Vagina (tissue), 2 donors: ENCODE data around the gene BAZ1B. TPM values are rescaled to one million over a fixed set of nuclear protein-coding genes. Genes with fewer than 3 reads are reported as not detected.
A peak's percentile ranks its signal among the peaks of the same experiment; 100 is the strongest.

Experiments
- DNase-seq, 2 donors: peaks; one replicate each; pipeline ENCODE4 v3.0.0-alpha.2; 2017; ENCODE audit errors: extremely low spot score in 2 of 2
- H3K27ac ChIP-seq: fragments of 200-600 bp; sonication (generic); one replicate; pipeline ENCODE4 v1.5.1; 2019
- H3K27me3 ChIP-seq: fragments of 200-600 bp; sonication (generic); one replicate; pipeline ENCODE4 v1.5.1; 2019
- H3K36me3 ChIP-seq, 2 donors: fragments of 200-600 bp; sonication (generic); one replicate each; pipeline ENCODE4 v1.5.1; 2017 to 2019
- H3K4me1 ChIP-seq: fragments of 200-600 bp; sonication (generic); one replicate; pipeline ENCODE4 v1.5.1; 2019
- H3K4me3 ChIP-seq, 2 donors: fragments of 200-600 bp; sonication (generic); 1 replicate in 1 of 2; 2 replicates in 1 of 2; pipeline ENCODE4 v1.5.1; 2016 to 2019
- H3K9me3 ChIP-seq: fragments of 200-600 bp; sonication (generic); one replicate; pipeline ENCODE4 v1.5.1; 2019
- CTCF ChIP-seq, 3 experiments: fragments of 450-650 bp in 2 of 3; fragments of 200-600 bp in 1 of 3; sonication (generic) in 1 of 3; IDR thresholded peaks; one replicate each; pipeline ENCODE4 v1.5.1; 2017 to 2019; ENCODE audit warnings: antibody characterized with exemption in 3 of 3, mild to moderate bottlenecking in 2 of 3, moderate library complexity in 2 of 3
- POLR2A ChIP-seq, 2 donors: fragments of 450-650 bp; IDR thresholded peaks; one replicate each; pipeline ENCODE4 v1.6.1; 2017; ENCODE audit warnings: antibody characterized with exemption in 2 of 2, mild to moderate bottlenecking in 2 of 2, moderate library complexity in 2 of 2
- POLR2AphosphoS5 ChIP-seq, 2 donors: sonication (generic); formaldehyde crosslinking; IDR thresholded peaks; one replicate each; pipeline ENCODE4 v1.9.0; 2017; ENCODE audit warnings: antibody characterized with exemption in 2 of 2, mild to moderate bottlenecking in 2 of 2, low read depth in 1 of 2; ENCODE audit not compliant: insufficient read depth in 1 of 2
- intact Hi-C: fragments of 100-400 bp; cut with DNase I; formaldehyde crosslinking; loops from one replicate; pipeline ENCODE4 v1.15.1; 2023
- total RNA-seq: library from RNA; depleted of rRNA; stranded (reverse); fragments of >200 nt; gene quantifications from one replicate; pipeline ENCODE4 v1.2.3, GENCODE V29; 2016

BAZ1B gene
- total RNA-seq, 1 donor from 2014 or later = 45.4 TPM

- H3K36me3 ChIP-seq = peaks cover 8 to 68% of the 10 kb centered on the region in 2 donors
Observed at GRCh38 chr7:73449422-73449821, 72.7 kb downstream of the BAZ1B start.

GRCh38 chr7:73448609-73449008, 73.5 kb downstream of the BAZ1B start:
- H3K4me1 ChIP-seq = no peaks in the 10 kb centered on the region
- DNase-seq = no peak
- intact Hi-C loops = no loop called here
- H3K4me3 ChIP-seq = no peak overlapping the region
- no peak overlapping the region for H3K27ac ChIP-seq
- TF ChIP-seq POLR2A (IDR thresholded peaks at IDR 0.05) (no peak), CTCF (IDR thresholded peaks at IDR 0.05) (no peak), POLR2AphosphoS5 (IDR thresholded peaks at IDR 0.05; ENCODE audit: insufficient read depth in 1 of 2, low read depth in 1 of 2) (no peak)
- H3K27me3 ChIP-seq = no peaks in the 10 kb centered on the region
- no peaks in the 10 kb centered on the region for H3K9me3 ChIP-seq
- H3K36me3 ChIP-seq = peaks cover 11 to 75% of the 10 kb centered on the region in 2 donors

More at GRCh38 chr7:73449422-73449821, 72.7 kb downstream of the BAZ1B start:
- intact Hi-C loops = no loop called here
- no peaks in the 10 kb centered on the region for H3K4me1 ChIP-seq
- no peak for DNase-seq
- no peaks in the 10 kb centered on the region for H3K27me3 ChIP-seq
- no peaks in the 10 kb centered on the region for H3K9me3 ChIP-seq
- TF ChIP-seq POLR2AphosphoS5 (IDR thresholded peaks at IDR 0.05; ENCODE audit: insufficient read depth in 1 of 2, low read depth in 1 of 2) (no peak), CTCF (IDR thresholded peaks at IDR 0.05) (no peak), POLR2A (IDR thresholded peaks at IDR 0.05) (no peak)
- no peak overlapping the region for H3K4me3 ChIP-seq
- H3K27ac ChIP-seq = no peak overlapping the region

GRCh38 chr7:73447121-73447733, 74.9 kb downstream of the BAZ1B start:
- no peak for DNase-seq
- no peaks in the 10 kb centered on the region for H3K27me3 ChIP-seq
- no peaks in the 10 kb centered on the region for H3K9me3 ChIP-seq
- intact Hi-C loops = no loop called here
- TF ChIP-seq POLR2A (IDR thresholded peaks at IDR 0.05) (no peak), POLR2AphosphoS5 (IDR thresholded peaks at IDR 0.05; ENCODE audit: insufficient read depth in 1 of 2, low read depth in 1 of 2) (no peak)
- H3K27ac ChIP-seq = peak overlapping the region; percentile 28
- no peak overlapping the region for H3K4me3 ChIP-seq
- no peaks in the 10 kb centered on the region for H3K4me1 ChIP-seq
- H3K36me3 ChIP-seq = peaks cover 19 to 87% of the 10 kb centered on the region in 2 donors

GRCh38 chr7:73446682-73447081, 75.4 kb downstream of the BAZ1B start:
- no peak for DNase-seq
- TF ChIP-seq POLR2A (IDR thresholded peaks at IDR 0.05) (no peak), CTCF (IDR thresholded peaks at IDR 0.05) (no peak), POLR2AphosphoS5 (IDR thresholded peaks at IDR 0.05; ENCODE audit: insufficient read depth in 1 of 2, low read depth in 1 of 2) (no peak)
- Histone ChIP-seq H3K9me3 (no peaks in the 10 kb centered on the region), H3K27ac (peak overlapping the region; percentile 28), H3K27me3 (no peaks in the 10 kb centered on the region), H3K4me3 (no peak overlapping the region), H3K36me3 (peaks cover 19 to 89% of the 10 kb centered on the region in 2 donors), H3K4me1 (no peaks in the 10 kb centered on the region)
- intact Hi-C loops = no loop called here

GRCh38 chr7:73443548-73444255, 78.4 kb downstream of the BAZ1B start:
- intact Hi-C loops = no loop called here
- H3K4me1 ChIP-seq = no peaks in the 10 kb centered on the region
- no peaks in the 10 kb centered on the region for H3K27me3 ChIP-seq
- DNase-seq = no peak
- no peaks in the 10 kb centered on the region for H3K9me3 ChIP-seq
- no peak for TF ChIP-seq POLR2AphosphoS5 (IDR thresholded peaks at IDR 0.05; ENCODE audit: insufficient read depth in 1 of 2, low read depth in 1 of 2)
- TF ChIP-seq CTCF (IDR thresholded peaks at IDR 0.05) = no peak
- no peak for TF ChIP-seq POLR2A (IDR thresholded peaks at IDR 0.05)
- no peak overlapping the region for H3K4me3 ChIP-seq
- no peak overlapping the region for H3K27ac ChIP-seq
- H3K36me3 ChIP-seq = peaks cover 13 to 77% of the 10 kb centered on the region in 2 donors
